Tibial artery (tissue), 4 donors: Measurements from ENCODE around the gene ZGPAT.

Experiments
- DNase-seq, 2 donors: peaks; one replicate each; pipeline ENCODE4 v3.0.0-alpha.2; 2019
- H3K27ac ChIP-seq, 2 donors: fragments of 200-600 bp; sonication (generic) in 1 of 2; 1 replicate in 1 of 2; 2 replicates in 1 of 2; pipeline ENCODE4 v1.5.1; 2018 to 2019; ENCODE audit warnings: mild to moderate bottlenecking in 1 of 2
- H3K27me3 ChIP-seq, 2 donors: fragments of 200-600 bp; sonication (generic) in 1 of 2; one replicate each; pipeline versions ENCODE4 v1.5.1 to v1.6.0; 2016 to 2019
- H3K36me3 ChIP-seq, 3 donors: fragments of 200-600 bp; sonication (generic) in 2 of 3; one replicate each; pipeline ENCODE4 v1.5.1; 2016 to 2019; ENCODE audit warnings: mild to moderate bottlenecking in 2 of 3
- H3K4me1 ChIP-seq, 4 donors: fragments of 200-600 bp; sonication (generic) in 2 of 4; 1 replicate in 3 of 4; 2 replicates in 1 of 4; pipeline ENCODE4 v1.5.1; 2016 to 2019
- H3K4me3 ChIP-seq, 2 donors: fragments of 200-600 bp; sonication (generic) in 1 of 2; 1 replicate in 1 of 2; 2 replicates in 1 of 2; pipeline ENCODE4 v1.5.1; 2018 to 2019; ENCODE audit warnings: mild to moderate bottlenecking in 2 of 2
- H3K9me3 ChIP-seq, 3 donors: fragments of 200-600 bp; sonication (generic) in 1 of 3; one replicate each; pipeline ENCODE4 v1.5.1; 2016 to 2019
- intact Hi-C: fragments of 100-400 bp; cut with DNase I; formaldehyde crosslinking; loops from one replicate; pipeline ENCODE4 v1.15.0; 2023; ENCODE audit warnings: low total_unique reads
- TF ChIP-seq, protein P1 (sequence below), 2 experiments: fragments of 200-600 bp in 1 of 2; fragments of 450-650 bp in 1 of 2; IDR thresholded peaks; one replicate each; pipeline ENCODE4 v1.5.1; 2017 to 2019; ENCODE audit warnings: antibody characterized with exemption in 2 of 2, mild to moderate bottlenecking in 1 of 2, moderate library complexity in 1 of 2

ZGPAT gene

GRCh38 chr20:63706852-63707557, 834 bp upstream of the ZGPAT start:
- Histone ChIP-seq H3K4me1 (peaks cover 0 to 40% (median 28%) of the 10 kb centered on the region in 4 donors), H3K9me3 (no peaks in the 10 kb centered on the region), H3K27ac (peak overlapping the region; percentile 76 to 86), H3K4me3 (peak overlapping the region; percentile 82 to 83), H3K27me3 (no peaks in the 10 kb centered on the region), H3K36me3 (peaks cover 27 to 70% (median 42%) of the 10 kb centered on the region in 3 donors)
- peak in 1 of 2 donors; percentile 74 for DNase-seq
- intact Hi-C loops = loop anchor here (5.0 kb wide), 2 partner anchors 50 to 80 kb away; partner anchors contain the start of genes GMEB2 and RTEL1
- TF ChIP-seq, protein P1, sequence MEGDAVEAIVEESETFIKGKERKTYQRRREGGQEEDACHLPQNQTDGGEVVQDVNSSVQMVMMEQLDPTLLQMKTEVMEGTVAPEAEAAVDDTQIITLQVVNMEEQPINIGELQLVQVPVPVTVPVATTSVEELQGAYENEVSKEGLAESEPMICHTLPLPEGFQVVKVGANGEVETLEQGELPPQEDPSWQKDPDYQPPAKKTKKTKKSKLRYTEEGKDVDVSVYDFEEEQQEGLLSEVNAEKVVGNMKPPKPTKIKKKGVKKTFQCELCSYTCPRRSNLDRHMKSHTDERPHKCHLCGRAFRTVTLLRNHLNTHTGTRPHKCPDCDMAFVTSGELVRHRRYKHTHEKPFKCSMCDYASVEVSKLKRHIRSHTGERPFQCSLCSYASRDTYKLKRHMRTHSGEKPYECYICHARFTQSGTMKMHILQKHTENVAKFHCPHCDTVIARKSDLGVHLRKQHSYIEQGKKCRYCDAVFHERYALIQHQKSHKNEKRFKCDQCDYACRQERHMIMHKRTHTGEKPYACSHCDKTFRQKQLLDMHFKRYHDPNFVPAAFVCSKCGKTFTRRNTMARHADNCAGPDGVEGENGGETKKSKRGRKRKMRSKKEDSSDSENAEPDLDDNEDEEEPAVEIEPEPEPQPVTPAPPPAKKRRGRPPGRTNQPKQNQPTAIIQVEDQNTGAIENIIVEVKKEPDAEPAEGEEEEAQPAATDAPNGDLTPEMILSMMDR (IDR thresholded peaks at IDR 0.05) = no peak

DNA sequence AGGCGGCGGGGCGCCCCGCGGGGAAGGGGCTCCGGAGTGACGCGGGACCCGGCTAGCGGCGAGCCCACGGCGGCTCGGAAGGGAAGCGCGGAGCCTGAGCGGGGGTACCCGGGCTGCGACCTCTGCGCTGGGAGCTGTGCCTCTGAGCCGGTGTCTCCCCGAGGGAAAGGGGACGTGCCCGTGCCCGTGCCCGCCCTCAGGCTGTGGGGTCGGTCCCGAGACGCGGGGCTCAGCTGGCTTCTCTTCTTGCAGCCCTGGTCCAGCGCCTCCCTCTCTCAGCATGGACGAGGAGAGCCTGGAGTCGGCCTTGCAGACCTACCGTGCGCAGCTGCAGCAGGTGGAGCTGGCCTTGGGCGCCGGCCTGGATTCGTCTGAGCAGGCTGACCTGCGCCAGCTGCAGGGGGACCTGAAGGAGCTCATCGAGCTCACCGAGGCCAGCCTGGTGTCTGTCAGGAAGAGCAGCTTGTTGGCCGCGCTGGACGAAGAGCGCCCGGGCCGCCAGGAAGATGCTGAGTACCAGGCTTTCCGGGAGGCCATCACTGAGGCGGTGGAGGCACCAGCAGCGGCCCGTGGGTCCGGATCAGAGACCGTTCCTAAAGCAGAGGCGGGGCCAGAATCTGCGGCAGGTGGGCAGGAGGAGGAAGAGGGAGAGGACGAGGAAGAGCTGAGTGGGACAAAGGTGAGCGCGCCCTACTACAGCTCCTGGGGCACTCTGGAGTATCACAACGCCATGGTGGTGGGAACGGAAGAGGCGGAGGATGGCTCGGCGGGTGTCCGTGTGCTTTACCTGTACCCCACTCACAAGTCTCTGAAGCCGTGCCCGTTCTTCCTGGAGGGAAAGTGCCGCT, 686 bp downstream of the ZGPAT start:
- intact Hi-C loops = loop anchor here (5.0 kb wide), 2 partner anchors 51 to 81 kb away; partner anchors contain the start of genes GMEB2 and RTEL1
- H3K4me3 ChIP-seq = peak overlapping the region; percentile 82 to 83

DNA sequence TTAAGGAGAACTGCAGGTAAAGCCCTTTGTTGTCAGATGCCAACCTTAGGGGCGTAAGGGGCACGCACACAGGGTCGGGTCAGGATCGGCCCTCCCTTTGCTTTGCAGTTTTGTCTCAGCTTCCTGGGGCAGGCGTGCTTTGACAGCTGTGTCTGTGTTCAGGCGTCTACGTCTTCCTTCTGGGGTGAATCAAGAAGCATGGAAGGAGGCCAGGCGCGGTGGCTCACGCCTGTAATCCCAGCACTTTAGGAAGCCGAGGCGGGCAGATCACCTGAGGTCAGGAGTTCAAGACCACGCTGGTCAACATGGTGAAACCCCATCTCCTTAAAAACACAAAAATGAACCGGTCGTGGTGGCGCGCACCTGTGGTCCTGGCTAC, 1.3 kb downstream of the ZGPAT start:
- Histone ChIP-seq H3K27ac (no peak overlapping the region), H3K27me3 (no peaks in the 10 kb centered on the region), H3K36me3 (peaks cover 47 to 75% (median 47%) of the 10 kb centered on the region in 3 donors), H3K9me3 (no peaks in the 10 kb centered on the region), H3K4me3 (peak overlapping the region; percentile 82 to 83), H3K4me1 (peaks cover 0 to 40% (median 28%) of the 10 kb centered on the region in 4 donors)
- peak in 1 of 2 donors; percentile 59 for DNase-seq
- intact Hi-C loops = loop anchor here (5.0 kb wide), 2 partner anchors 52 to 82 kb away; partner anchors contain the start of genes GMEB2 and RTEL1
- TF ChIP-seq, protein P1 (IDR thresholded peaks at IDR 0.05) = no peak

More for the DNA sequence above, 686 bp downstream of the ZGPAT start:
- peak in 1 of 2 donors; percentile 66 for DNase-seq
- H3K36me3 ChIP-seq = peaks cover 40 to 75% (median 50%) of the 10 kb centered on the region in 3 donors
- no peaks in the 10 kb centered on the region for H3K27me3 ChIP-seq
- TF ChIP-seq, protein P1 (IDR thresholded peaks at IDR 0.05) = no peak
- H3K9me3 ChIP-seq = no peaks in the 10 kb centered on the region
- H3K4me1 ChIP-seq = peaks cover 0 to 40% (median 28%) of the 10 kb centered on the region in 4 donors
- H3K27ac ChIP-seq = peak overlapping the region; percentile 76 to 86

- peaks cover 0 to 37% (median 24%) of the 10 kb centered on the region in 4 donors for H3K4me1 ChIP-seq
- intact Hi-C loops = no loop called here
- DNase-seq = peak in 1 of 2 donors; percentile 31
- H3K4me3 ChIP-seq = no peak overlapping the region
- H3K27ac ChIP-seq = no peak overlapping the region
- TF ChIP-seq, protein P1 (IDR thresholded peaks at IDR 0.05) = no peak
- no peaks in the 10 kb centered on the region for H3K27me3 ChIP-seq
- H3K9me3 ChIP-seq = peaks cover 0 to 12% (median 6%) of the 10 kb centered on the region in 3 donors
- peaks cover 49 to 72% (median 53%) of the 10 kb centered on the region in 3 donors for H3K36me3 ChIP-seq
These were observed 3.3 kb downstream of the ZGPAT start for GRCh38 chr20:63711085-63711645.

DNA sequence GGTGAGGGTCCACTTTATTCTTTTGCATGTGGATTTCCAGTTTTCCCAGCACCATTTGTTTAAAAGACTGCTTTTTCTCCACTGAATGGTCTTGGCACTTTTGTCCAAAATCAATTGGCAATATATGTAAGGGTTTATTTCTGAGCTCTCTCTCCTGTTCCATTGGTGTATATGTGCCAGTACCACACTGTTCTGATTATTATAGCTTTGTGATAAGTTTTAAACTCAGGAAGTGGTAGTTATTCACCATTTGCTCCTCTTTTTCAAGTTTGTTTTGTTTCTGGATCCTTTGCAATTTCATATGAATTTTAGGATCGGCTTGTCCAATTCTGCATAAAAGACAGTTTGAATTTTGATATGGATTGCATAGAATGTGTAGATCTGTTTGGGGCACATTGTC, 4.4 kb downstream of the ZGPAT start:
- intact Hi-C loops = no loop called here
- H3K27ac ChIP-seq = no peak overlapping the region
- no peak for DNase-seq
- peaks cover 0 to 28% (median 15%) of the 10 kb centered on the region in 4 donors for H3K4me1 ChIP-seq
- H3K9me3 ChIP-seq = peaks cover 0 to 12% (median 6%) of the 10 kb centered on the region in 3 donors
- H3K4me3 ChIP-seq = no peak overlapping the region
- peaks cover 53 to 79% (median 62%) of the 10 kb centered on the region in 3 donors for H3K36me3 ChIP-seq
- TF ChIP-seq, protein P1 (IDR thresholded peaks at IDR 0.05) = no peak
- H3K27me3 ChIP-seq = no peaks in the 10 kb centered on the region
